ENCODE results near the gene YBX2.
"Not testable (repeated sequence)": the region's sequence is repeated elsewhere in the genome, so short reads cannot be mapped to it uniquely, and the experiment has no call there.

Gene YBX2

DNA sequence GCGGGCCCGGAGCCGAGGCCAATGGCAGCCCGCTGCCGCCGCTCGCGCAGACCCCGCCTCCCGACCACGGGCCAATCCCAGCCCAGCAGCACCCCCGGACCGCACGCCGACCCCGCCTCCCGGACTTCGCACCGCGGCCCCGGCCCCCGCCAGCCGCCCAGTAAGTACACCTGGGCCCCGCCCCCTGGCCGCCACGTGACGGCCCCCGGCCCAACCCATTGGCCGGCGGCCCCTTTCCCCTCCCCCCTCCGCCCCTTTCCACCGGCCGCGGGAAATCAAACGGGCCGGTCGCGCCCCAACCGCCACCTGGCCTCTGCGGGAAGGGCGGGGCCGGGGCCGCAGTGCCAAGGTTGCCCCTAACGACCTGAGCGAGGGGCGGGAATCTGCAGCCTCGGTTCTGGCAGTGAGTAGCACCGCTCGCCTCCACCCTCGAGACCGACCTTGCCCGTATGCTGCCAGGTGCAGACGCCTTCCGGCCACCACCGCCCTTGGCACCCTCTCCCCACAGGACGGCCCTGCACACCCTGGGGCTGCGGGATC is at the start of gene YBX2:
Gene YBX2, minus strand, starts transcription at position 26 of the 540 bp plus-strand sequence. CDS start 139 bp downstream, outside the sequence.
- peak in 1 of 2 experiments; percentile 49 for DNase-seq

DNA sequence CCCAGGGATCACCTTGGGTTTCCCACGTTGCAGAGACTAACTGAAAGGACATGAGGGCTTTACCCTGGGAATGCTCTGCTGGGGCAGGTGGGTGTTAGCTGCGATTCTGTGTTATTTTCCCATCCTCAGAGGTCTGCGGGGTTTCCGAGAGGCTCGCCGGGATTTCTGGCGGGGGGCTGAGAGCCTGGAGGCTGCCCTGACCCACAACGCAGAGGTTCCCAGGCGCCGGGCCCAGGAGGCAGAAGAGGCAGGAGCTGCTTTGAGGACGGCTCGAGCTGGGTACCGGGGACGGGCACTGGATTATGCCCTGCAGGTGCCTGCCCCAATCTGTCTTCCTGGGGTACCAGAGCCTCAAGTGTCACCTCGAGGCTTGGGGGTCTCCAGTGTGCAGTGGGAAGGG is 48.8 kb upstream of the YBX2 start:
- DNase-seq = no peak

DNA sequence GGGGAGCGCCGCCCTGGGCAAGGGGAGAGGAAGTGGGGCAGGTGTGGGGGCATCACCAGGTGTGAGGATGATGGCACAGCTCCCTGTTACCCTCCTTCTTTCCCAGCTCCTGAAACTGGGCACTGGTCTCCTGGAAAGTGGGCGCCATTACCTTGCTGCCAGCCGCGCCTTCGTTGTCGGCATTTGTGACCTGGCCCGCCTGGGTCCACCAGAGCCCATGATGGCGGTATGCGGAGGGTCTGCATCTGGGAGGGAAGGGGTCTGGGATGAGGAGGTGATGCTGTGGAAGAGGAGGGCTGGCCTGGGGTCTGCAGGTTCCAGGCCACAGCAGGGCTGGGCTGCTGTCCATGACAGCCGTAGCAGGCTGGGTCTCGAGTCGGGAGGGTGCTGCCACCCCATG is 47.4 kb upstream of the YBX2 start:
- DNase-seq = no peak

DNA sequence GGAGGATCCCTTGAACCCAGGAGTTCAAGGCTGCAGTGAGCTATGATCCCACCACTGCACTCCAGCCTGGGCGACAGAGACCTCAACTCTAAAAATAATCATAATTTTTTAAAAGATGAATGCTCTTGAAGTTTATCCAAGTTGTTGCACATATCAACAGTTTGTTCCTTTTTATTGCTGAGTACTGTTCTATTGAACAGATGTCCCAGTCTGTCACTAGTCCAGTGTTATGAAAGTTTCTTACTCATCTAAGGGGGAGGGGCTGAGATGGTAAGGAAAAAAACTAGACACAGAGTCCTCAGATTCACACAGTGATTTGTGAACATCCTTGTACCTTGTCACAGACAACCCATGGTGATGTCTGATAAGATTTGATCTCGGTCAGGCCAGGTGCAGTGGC is 45.7 kb upstream of the YBX2 start:
- DNase-seq = no peak

DNA sequence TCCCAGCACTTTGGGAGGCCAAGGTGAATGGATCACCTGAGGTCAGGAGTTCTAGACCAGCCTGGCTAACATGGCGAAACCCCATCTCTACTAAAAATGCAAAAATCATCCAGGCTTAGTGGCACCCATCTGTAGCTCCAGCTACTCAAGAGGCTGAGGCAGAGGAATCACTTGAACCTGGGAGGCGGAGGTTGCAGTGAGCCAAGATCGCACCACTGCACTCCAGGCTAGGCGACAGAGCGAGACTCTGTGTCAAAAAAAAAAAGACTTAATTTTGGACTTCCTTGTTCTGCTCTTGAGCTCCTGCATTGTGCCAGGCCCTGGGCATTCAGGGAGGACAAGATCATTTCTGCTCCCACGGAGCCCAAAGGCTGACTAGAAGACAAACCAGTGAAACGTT is 43.2 kb upstream of the YBX2 start:
- not testable (repeated sequence) for DNase-seq

DNA sequence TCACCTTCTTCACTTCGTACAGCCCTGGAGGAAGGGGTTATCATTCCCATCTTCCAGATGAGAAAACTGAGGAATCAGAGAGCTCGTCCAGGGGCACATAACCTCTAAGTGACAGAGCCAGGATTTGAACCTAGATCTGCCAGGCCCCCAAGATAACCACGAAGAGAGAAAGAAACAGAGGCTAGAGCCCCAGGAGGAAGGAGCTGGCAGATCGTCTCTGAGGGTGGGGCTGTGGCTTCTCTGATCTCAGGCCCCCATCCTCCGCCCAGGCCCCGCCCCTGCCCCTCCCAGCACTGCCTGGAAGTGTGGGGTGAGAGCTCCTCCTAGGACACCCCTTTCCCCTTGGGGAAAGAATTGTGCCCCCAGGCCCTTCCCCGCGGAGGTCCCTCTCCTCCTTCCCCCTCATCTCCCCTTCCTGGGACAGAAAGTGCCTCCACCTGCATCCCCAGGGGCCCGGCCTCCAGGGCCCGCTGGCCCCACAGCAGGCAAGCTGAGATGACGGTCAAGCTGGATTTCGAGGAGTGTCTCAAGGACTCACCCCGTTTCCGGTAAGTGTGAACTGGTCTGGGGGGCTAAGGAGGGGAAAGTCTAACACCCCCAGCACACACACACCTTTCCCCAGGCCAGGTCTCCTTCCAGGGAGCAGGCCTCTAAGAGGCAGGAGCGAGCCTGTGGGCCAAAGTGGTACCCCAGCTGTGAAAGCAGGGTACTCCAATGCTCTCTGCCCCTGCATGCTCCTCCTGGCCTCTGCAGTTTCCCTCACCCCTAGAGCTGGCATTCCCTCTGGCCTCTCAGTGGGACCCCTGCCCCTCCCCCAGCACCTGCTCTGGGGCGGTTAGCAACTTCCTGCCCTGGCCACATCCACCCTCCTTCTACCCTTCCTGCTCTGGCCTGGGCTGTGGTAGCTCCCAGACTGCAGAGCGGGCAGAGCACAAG is 42.1 kb upstream of the YBX2 start, which contains the start of gene ACAP1:
Gene ACAP1, plus strand, starts transcription at position 290 of the 936 bp plus-strand sequence. Its CDS starts 206 bp downstream, at position 496.
- DNase-seq = no peak

DNA sequence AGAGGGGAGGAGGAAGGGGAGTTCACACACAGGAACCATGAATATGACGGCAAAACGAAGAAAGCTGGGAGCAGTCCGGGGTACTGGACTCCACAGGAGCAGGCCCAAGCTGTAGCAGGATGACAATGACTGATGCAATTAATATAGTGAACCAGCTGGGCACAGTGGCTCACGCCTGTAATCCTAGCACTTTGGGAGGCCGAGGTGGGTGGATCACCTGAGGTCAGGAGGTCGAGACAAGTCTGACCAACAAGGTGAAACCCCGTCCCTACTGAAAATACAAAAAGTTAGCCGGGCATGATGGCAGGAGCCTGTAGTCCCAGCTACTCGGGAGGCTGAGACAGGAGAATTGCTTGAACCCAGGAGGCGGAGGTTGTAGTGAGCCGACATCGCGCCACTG is 41.3 kb upstream of the YBX2 start:
- not testable (repeated sequence) for DNase-seq

DNA sequence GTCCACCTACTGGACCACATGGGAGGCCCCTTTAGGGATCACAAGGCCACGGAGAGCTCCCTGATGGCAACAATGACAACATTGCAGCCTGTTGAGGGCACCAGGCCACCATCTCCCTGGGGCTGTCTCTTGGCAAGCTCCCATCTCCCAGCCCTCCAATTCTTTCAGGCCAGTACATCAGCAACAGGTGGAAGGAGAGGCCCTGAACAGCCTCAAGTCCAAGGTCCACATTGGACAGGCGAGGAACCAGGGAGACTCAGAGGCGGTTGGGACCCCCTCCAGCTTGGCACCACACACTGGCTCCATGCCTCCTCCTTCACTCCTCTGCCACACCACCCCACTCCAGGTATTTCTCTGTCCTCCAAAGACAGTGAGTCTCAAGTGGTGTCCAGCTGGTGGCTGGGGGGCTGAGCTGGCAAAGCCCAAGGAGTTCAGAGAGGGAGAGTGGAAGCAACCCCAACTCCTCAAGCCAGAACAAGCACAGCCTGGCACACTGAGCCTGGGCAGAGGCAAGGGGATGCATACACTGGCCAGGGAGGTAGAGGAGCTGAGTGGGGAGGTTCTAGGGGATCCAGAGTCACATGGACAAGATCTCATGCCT is 40.6 kb upstream of the YBX2 start:
- no peak for DNase-seq

DNA sequence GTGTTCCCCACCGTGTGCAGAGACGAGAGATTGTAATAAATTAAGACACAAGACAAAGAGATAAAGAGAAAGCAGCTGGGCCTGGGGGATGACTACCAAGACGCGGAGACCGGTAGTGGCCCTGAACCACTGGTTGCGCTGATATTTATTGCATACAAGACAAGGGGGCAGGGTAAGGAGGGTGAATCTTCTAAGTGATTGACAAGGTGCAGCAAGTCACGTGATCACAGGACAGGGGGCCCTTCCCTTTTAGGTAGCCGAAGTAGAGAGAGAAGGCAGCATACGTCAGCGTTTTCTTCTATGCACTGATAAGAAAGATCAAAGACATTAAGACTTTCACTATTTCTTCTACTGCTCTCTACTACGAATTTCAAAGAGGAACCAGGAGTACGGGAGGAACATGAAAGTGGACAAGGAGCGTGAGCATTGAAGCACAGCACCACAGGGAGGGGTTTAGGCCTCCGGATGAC is 38.2 kb upstream of the YBX2 start:
- not testable (repeated sequence) for DNase-seq

DNA sequence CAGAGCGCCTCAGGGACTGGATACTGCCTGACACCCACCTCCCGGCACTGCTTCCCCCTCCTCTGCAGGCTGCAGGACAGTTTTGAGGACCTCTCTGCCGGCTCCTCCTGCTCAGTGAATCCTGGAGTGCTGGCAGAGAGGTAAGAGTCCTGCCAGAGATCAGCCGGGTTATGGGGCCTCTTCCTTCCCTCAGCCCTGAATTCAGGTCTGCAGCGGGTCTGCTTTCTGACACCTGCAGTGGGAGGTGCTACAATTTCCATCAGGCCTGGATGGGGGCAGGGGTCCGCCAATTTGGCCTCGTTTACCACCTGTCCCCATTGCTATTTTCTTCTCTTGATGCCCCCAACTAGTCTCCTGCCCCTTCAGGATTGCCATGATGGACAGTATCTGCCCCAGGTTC is 37.7 kb upstream of the YBX2 start:
- no peak for DNase-seq

DNA sequence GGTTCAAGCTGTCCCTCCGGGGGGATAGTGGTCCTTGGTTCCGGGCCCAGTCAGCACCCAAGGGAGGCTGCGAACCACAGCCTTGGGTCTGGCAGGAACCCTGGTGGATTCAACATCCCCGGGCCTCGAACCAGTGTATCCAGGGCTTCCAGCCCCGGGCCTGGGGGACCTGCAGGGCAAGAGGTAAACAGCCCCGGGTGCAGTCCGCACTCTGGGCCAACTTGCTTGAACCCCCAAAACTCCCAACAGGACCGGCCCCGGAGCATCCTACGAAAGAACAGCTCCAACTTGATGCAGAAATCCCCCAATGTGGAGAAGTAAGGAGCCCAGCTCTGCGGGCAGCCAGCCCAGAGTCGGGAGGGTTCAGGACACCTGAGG is 36.2 kb upstream of the YBX2 start:
- no peak for DNase-seq

DNA sequence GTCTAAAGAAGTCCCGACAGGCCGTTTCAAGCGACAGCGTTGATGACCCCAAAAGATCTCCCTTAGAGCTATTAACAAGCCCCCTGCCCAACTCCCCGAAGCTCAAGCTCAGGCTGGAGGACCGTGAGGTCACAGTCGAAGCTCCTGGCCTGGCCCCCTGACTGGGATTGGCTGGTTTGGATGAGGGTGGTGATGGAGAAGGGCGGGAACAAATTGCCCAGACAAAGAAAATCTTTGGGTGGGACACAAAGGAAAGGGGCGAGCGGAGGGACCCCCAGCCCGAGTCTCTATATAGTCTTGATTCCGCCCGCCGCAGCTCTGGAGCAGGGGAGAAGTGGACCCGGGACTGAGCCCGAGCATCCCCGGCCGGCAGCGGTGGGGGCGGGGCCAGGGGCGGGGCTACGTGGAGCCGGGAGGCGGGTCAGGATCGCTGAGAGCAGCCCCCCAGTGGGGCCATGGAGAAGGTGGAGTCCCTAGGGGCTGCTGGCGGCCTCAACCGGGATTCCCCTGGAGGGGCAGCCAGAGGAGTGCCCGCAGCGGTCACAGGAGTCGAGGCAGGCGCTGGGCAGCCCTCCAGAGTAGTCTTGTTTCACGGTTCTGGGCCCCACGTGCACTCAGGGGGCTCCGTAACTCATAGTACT is 35.7 kb upstream of the YBX2 start:
- DNase-seq = peak; percentile 24 to 82

DNA sequence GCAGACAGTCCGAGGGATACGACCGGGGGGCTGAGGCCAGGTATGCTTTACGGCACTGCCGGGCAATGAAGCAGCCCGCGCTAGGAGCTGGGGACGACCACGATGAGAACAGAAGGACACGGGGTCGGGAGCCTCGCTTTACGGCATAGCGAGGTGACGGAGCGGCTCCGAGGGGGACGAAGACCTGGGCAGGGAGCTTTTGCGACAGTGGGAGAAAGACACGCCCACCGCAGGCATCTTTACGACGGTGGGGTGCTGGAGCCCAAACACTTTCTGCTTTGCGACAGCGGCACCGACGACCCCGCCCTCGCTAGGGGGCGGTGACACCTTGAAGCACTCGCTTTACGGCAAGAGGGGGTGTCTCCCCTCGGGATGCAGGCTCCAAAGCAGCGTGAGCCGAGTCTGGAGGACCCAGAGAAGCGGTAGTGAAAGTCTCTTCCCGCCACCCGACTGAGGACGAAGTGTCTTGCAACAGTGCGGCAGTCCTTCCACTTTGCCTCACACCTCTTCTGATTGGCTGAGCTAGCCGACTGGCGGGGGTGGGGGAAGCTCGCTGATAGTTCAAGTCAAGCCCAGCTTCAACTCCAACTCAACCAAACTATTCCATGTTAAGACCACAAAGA is 35.0 kb upstream of the YBX2 start:
- DNase-seq = peak; percentile 98

DNA sequence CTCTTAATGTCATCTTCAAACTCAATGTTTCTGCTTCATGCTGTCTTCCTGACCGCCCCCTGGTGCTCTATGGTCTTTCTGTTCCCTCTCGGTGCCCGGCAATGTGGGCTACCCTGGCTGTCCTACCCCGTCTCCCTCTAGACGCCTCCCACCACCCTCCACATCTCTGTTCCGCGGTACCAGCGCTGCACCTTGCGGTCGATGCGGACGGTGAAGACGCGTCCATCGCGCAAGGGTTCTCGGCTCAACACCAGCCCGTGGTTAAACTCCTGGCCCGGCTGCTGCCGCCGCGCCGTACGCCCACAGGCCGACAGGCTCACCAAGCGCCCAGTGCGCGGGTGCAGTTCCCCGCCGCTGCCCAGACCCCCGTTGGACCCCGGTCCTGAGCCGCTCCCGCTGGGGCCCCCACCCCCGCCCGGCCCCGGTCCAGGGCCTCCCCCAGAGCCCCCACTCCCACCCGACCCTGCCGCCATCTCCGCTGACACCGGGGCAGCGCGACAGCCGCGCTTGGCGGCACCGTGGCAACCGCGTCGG is 34.5 kb upstream of the YBX2 start, which contains the start of gene NEURL4:
Gene NEURL4, minus strand, starts transcription at position 496 of the 534 bp plus-strand sequence. Its CDS starts 23 bp downstream, at position 473.
- DNase-seq = no peak

DNA sequence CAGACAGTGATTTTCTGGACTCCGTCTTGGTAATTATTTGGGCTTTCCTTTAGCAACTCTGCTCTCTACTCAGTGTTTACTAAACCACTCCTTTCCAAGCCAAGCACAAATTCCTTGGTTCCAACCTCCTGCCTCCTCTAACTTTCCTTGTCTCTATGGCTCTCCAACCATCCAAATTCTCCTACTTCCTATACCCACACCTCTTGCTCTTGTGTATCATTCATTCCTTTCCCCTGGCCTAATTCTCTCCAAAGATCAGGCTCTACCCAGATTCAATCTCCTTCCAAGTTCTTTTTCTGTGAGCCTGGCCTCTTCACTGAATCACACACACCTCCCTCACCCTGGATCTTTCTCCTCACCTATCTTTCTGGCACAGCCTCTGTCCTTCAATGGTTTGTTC is 33.6 kb upstream of the YBX2 start:
- DNase-seq = no peak

DNA sequence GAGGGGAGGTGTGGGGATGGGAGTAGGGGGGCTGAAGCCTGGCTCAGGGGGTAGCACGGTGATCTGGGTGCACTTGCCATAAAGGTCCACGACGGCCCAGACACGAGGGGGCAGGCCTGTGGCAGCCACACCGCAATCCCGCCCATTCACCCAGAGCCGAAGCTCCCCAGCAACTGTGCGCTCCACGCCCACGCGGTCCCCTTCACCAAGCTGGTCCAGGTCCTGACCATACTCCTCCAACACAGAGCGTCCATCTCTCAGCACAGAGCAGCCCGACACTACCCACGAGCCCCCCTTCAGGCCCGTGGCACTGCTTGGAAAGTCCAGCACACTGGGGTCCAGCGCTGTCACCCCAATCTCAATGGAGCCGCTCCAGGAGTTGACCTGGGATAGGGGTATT is 33.1 kb upstream of the YBX2 start:
- DNase-seq = no peak

DNA sequence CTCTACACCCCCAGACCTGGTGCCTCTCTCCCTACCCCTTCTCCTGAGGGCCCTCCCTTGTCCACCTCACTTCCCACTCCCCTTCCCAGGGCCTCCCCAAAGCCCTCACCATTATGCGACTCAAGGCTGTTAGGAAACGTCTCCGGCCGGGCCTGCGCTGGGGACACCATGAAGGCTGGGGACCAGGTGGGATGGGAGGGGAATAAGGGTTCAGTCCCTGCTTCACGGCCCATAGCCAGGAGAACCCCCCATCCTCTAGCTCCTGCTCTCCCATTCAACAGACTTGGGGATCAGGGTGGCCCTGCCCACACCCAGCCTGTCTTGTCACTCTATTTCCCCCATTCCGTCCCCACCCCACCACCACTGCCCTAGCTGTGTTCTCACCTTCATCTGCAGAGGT is 32.6 kb upstream of the YBX2 start:
- no peak for DNase-seq

DNA sequence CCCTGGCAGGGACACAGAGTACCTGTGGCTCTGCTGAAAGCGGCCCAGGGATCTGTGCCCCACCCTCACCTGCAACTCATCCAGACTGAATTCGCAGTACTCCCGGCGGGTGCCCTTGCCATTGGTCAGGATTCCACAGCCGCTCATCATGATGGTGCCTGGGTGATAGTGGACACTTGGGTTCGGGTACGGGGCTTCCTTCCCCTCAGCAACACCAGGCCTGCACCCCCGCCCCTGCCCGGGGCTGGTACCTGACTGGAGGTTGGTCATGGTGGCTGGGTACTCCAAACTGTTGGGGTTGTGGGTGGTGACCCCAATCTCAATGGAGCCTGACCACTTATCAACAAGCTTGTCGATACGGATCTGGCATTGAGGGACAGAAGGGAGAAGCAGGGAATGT is 31.7 kb upstream of the YBX2 start:
- no peak for DNase-seq

DNA sequence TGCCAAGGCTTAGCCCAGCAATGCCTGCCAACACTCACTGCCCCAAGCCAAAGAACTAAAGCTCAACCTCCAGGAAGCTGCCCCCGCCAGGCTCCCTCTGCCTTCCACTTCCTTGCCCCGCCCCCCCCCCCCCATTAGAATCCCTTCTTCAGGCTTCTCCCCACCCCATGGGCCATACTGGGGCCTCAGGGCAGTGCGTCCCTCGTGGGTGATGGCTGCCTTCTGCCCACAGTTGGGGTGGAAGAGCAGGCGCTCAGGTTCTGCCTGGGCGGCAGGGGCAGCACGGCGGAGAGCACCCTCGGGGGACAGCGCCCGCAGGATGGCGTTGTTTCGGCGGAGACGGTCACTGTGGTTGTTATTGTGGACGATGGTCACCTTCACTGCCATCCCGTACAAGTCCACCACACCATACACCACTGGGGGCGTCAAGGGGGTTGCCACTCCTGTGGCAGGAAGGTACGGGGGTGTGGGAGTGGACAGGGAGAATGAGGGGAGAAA is 30.6 kb upstream of the YBX2 start:
- no peak for DNase-seq

DNA sequence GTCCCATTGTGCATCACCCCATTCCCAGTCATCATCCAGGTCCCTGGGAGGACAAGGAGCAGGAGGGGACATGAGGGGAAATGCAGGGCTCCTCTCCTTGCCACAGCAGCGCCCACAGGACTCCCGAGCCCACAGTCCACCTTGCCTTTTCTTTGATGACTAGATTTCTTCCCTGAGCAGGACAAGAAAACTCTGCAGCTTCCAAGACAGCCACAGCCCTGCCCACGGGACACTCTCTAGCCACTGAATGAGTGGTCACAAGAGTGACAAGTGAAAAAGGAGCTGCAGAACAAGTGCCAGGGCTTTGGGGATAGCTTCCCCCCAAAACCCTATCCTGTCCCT is 30.0 kb upstream of the YBX2 start:
- no peak for DNase-seq

DNA sequence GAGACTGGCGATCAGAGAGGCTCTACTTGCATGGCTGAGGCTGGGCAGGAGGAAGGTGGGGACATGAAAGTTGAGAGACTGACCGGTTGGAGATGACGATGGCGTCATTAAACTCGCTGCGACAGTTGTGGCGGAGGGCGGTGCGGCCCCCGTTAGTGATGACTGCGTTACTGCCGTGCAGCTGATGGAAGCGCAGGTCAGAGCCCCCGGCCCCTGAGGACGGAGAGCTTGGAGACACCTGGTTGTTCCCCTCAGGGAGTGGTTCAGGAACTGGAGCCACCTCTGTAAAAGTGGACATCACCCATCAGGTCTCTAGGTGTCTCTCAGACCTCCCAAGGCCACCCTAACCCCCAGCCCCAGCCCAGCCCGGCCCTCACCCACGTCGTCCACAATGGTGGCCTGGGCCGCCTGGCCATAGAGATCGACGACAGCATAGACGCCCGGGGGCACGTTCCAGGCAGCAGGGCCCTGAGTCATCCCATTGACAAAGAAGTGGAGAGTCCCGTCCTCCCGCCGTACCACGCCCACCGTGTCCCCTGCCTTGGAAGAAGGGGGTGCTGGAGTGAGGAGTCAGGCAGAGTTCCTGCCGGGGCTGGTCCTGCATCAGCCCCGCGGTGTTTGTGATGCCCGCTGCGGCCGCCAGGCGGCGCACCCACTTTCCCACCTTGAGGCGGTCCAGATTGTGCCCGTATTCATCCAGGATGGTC is 29.4 kb upstream of the YBX2 start:
- no peak for DNase-seq

Data from SW 1271 (cell line).